Heart right ventricle (tissue), 16 donors: ENCODE data around the gene ESPNL. TPM values are rescaled to one million over a fixed set of nuclear protein-coding genes. Genes with fewer than 3 reads are reported as not detected.

Source experiments
- ATAC-seq, 8 donors: fragments of 200-7000 bp; cut with Tn5 transposase; one replicate each; pipeline ENCODE4 v1.9.1; 2020; ENCODE audit warnings: mild to moderate bottlenecking in 8 of 8, moderate library complexity in 8 of 8, moderate number of reproducible peaks in 1 of 8
- DNase-seq, 2 donors: peaks; one replicate each; pipeline ENCODE4 v3.0.0-alpha.2; 2020
- H3K27ac ChIP-seq, 10 donors: fragments of 200-600 bp; sonication (generic) in 2 of 10; one replicate each; pipeline versions ENCODE4 v1.5.0 to v1.8.0; 2020 to 2022; ENCODE audit warnings: mild to moderate bottlenecking in 3 of 10
- H3K27me3 ChIP-seq, 7 donors: fragments of 200-600 bp; one replicate each; pipeline ENCODE4 v1.8.0; 2021 to 2022; ENCODE audit warnings: mild to moderate bottlenecking in 2 of 7
- H3K36me3 ChIP-seq, 9 donors: fragments of 200-600 bp; sonication (generic) in 1 of 9; one replicate each; pipeline versions ENCODE4 v1.5.0 to v1.8.0; 2020 to 2022; ENCODE audit warnings: mild to moderate bottlenecking in 2 of 9
- H3K4me1 ChIP-seq, 9 donors: fragments of 200-600 bp; sonication (generic) in 1 of 9; one replicate each; pipeline versions ENCODE4 v1.5.0 to v1.8.0; 2020 to 2022; ENCODE audit warnings: mild to moderate bottlenecking in 4 of 9
- H3K4me3 ChIP-seq, 10 donors: fragments of 200-600 bp; sonication (generic) in 2 of 10; one replicate each; pipeline versions ENCODE4 v1.5.0 to v1.8.0; 2020 to 2022; ENCODE audit warnings: mild to moderate bottlenecking in 7 of 10, moderate library complexity in 2 of 10
- H3K9me3 ChIP-seq, 11 donors: fragments of 200-600 bp in 10 of 11; sonication (generic) in 2 of 11; one replicate each; pipeline versions ENCODE4 v1.5.0 to v1.8.0; 2013 to 2022; ENCODE audit warnings: mild to moderate bottlenecking in 2 of 11, control low read depth in 1 of 11, moderate library complexity in 1 of 11
- WGBS, 2 donors: extraction: QIAGEN DNeasy Blood & Tissue Kit; methylation state at CpG; one replicate each; pipeline ENCODE4 v1.1.7; 2013; ENCODE audit warnings: inconsistent platforms in 1 of 2; 5-methylcytosine and 5-hydroxymethylcytosine counted together
- intact Hi-C, 10 donors: fragments of 100-400 bp; cut with DNase I; formaldehyde crosslinking; loops; one replicate each; pipeline versions ENCODE4 v1.11.1 to v1.14.2; 2022
- polyA plus RNA-seq, 2 donors: library from polyadenylated mRNA; stranded (reverse); fragments of 200-250 nt; gene quantifications; one replicate each; pipeline ENCODE4 v1.2.3, GENCODE V29; 2013
- total RNA-seq, 10 donors: library from RNA; stranded (reverse); fragmentation: NEBNext Ultra II Directional in 3 of 10; extraction: Animal tissue kit (Norgen Biotek cat#: 25700) in 3 of 10; gene quantifications; one replicate each; pipeline versions ENCODE4 v1.2.1 to v1.2.4, GENCODE V29; 2021 to 2023
- TF ChIP-seq, protein P1 (sequence below), 9 donors: fragments of 200-600 bp; sonication (generic) in 2 of 9; IDR thresholded peaks; one replicate each; pipeline versions ENCODE4 v1.5.0 to v1.8.0; 2021 to 2022; ENCODE audit warnings: antibody characterized with exemption in 9 of 9, mild to moderate bottlenecking in 5 of 9, moderate library complexity in 1 of 9
- donor health status: Arrhythmogenic right ventricular cardiomyopathy.
- donor health status: ischemic (EF 13 %, LVEDD 7.1; RV severe dilation, severe dysfunction).
- donor health status: healthy with polysubstance abuse.
- donor health status: DM: no; HTN: yes; CAD: no.
- donor health status: DM: no; HTN: no; CAD: no.
- donor health status: ischemic (EF 25% LVEDD 6.9; RV normal size, moderate dysfunction).
- donor health status: ischemic (EF 25% LVEDD 5.7; RV mildly dilated, moderate dysfunction).
- donor health status: healthy.
- donor health status: DM: yes; HTN: yes; CAD: no.
- donor health status: Ischemic cardiomyopathy.
- donor health status: ischemic (EF 35%, LVEDD 5.7; RV mildly dilated, moderate dysfunction).
- donor health status: nonischemic (EF 11% LVEDD 7.7; RV severe dilation, severe dysfunction).
- donor health status: DM: yes; HTN: yes; CAD: no.
- donor health status: PGD.
- donor health status: ischemic (EF 29% LVEDD 5.4; RV normal size, mild dysfunction).
- donor health status: nonischemic (EF 23%, LVEDD 6.1; RV moderate dilation, normal function).

The ESPNL gene
- total and polyA plus RNA-seq, 12 donors = 0.01 to 1.7 (median 0.33) TPM; not detected in 2

DNA sequence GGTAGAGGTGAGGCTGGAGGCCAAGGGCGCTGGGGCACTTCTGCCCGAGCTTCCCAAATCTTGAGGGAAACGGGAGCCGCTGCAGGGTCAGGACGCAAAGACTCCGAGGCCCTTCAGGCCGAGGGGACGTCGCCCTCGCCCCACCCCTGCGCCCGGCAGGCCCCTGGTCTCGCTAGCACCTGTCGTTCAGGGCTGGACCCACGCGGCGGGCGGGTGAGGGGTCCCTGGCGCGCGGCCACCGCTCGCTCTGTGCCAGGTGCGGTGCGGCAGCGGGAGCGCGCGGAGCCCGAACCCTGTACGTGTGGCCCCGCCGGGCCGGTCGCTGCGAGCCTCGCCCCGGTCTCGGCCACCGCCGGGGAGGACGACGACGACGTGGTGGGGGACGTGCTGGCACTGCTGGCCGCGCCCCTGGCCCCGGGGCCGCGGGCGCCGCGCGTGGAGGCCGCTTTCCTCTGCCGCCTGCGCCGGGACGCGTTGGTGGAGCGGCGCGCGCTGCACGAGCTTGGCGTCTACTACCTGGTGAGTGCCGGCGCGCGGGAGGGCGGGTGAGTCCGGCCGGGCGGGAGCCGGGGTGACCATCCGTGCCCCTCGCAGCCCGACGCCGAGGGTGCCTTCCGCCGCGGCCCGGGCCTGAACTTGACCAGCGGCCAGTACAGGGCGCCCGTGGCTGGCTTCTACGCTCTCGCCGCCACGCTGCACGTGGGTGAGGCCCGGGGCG, 63.5 kb downstream of the ESPNL start:
- H3K4me3 ChIP-seq = peak overlapping the region in 5 of 10 donors; percentile 7 to 19 (median 10)

DNA sequence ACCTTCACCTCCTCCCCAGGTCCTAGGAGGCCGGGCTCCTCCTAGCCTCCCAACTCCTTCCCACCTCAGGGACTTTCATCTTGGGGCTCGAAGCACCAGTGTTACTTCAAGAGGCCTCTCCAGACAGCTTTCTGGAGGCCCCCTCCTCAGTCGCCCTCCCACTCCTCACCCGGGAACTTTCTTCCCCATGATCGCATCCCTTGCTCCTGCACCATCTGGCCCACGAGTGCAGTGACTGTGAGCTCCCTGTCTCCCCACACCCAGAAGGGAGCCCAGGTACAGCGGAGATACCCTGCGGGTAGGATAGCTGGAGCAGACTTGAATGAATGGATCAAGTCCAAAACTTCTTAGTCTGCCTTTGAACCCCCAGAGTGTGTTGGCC, 64.8 kb downstream of the ESPNL start:
- no peak overlapping the region for H3K4me3 ChIP-seq
- intact Hi-C loops = loop anchor here in 3 of 10 donors (5.0 to 10.0 kb wide), 2 partner anchors 97 to 100 kb away; no protein-coding TSS in a partner anchor
- TF ChIP-seq, protein P1, sequence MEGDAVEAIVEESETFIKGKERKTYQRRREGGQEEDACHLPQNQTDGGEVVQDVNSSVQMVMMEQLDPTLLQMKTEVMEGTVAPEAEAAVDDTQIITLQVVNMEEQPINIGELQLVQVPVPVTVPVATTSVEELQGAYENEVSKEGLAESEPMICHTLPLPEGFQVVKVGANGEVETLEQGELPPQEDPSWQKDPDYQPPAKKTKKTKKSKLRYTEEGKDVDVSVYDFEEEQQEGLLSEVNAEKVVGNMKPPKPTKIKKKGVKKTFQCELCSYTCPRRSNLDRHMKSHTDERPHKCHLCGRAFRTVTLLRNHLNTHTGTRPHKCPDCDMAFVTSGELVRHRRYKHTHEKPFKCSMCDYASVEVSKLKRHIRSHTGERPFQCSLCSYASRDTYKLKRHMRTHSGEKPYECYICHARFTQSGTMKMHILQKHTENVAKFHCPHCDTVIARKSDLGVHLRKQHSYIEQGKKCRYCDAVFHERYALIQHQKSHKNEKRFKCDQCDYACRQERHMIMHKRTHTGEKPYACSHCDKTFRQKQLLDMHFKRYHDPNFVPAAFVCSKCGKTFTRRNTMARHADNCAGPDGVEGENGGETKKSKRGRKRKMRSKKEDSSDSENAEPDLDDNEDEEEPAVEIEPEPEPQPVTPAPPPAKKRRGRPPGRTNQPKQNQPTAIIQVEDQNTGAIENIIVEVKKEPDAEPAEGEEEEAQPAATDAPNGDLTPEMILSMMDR (IDR thresholded peaks at IDR 0.05) = no peak
- DNase-seq = peak in 1 of 2 donors; percentile 3
- no peak overlapping the region for H3K27ac ChIP-seq
- peaks cover 0 to 36% (median 3%) of the 10 kb centered on the region in 9 donors for H3K36me3 ChIP-seq
- H3K9me3 ChIP-seq = no peaks in the 10 kb centered on the region
- ATAC-seq = no peak
- WGBS, 2 donors = 92% methylated on average over 8 of the region's 8 CpGs
- H3K4me1 ChIP-seq = peaks cover 0 to 20% (median 8%) of the 10 kb centered on the region in 9 donors
- H3K27me3 ChIP-seq = peaks cover 3 to 46% (median 38%) of the 10 kb centered on the region in 7 donors

More for the DNA sequence above, 63.5 kb downstream of the ESPNL start:
- Histone ChIP-seq H3K9me3 (no peaks in the 10 kb centered on the region), H3K4me1 (peaks cover 0 to 17% (median 6%) of the 10 kb centered on the region in 9 donors), H3K27ac (no peak overlapping the region), H3K36me3 (peaks cover 0 to 23% (median 0%) of the 10 kb centered on the region in 9 donors), H3K27me3 (peaks cover 8 to 55% (median 48%) of the 10 kb centered on the region in 7 donors)
- TF ChIP-seq, protein P1 (IDR thresholded peaks at IDR 0.05) = no peak
- 5 to 9% methylated on average over 83 to 95 of the region's 95 CpGs for WGBS, 2 donors
- ATAC-seq (no peak), DNase-seq (no peak)
- intact Hi-C loops = loop anchor here in 3 of 10 donors (5.0 to 10.0 kb wide), 2 partner anchors 99 to 101 kb away; no protein-coding TSS in a partner anchor

DNA sequence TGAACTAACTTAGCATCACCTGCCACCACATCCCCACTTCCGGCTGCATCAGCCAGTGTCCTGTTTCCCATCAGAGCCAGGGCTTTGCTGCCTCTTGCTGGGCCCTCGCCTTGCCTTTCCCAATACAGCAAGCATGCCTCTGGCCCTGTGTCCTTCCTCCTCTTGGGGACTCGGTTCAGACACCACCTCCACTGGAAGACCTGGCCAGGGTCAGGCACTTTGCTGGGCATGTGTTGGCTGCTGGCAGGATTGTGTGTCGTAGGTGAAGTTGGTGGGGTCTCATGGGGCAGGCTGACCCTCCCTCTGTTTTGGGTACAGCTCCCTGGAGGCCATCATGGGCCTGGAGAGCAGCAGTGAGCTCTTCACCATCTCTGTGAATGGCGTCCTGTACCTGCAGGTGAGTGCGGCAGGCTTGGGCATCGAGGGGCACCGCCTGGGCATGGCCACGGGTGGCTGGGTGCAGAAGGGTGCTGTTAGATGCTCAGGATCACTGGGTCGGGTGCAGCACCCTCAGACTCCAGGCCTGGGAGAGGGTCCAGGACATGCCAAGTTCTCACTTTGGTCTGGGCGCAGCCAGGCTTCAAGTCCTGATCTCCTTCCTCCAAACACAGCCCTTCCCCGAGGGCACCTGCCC, 65.3 kb downstream of the ESPNL start:
- no peak overlapping the region for H3K4me3 ChIP-seq
- WGBS, 2 donors = 92 to 96% methylated on average over 12 of the region's 12 CpGs
- no peak for DNase-seq
- TF ChIP-seq, protein P1 (IDR thresholded peaks at IDR 0.05) = no peak
- no peak overlapping the region for H3K27ac ChIP-seq
- peaks cover 0 to 41% (median 8%) of the 10 kb centered on the region in 9 donors for H3K36me3 ChIP-seq
- no peaks in the 10 kb centered on the region for H3K9me3 ChIP-seq
- peaks cover 0 to 21% (median 10%) of the 10 kb centered on the region in 9 donors for H3K4me1 ChIP-seq
- intact Hi-C loops = loop anchor here in 1 of 10 donors (10.0 kb wide), 1 partner anchor 99 kb away; no protein-coding TSS in a partner anchor
- peaks cover 0 to 41% (median 33%) of the 10 kb centered on the region in 7 donors for H3K27me3 ChIP-seq
- ATAC-seq = no peak
